ENCODE data around the gene ZNF527. TPM values are rescaled to one million over a fixed set of nuclear protein-coding genes. Genes with fewer than 3 reads are reported as not detected.

Gene ZNF527
- 1.6 to 3.7 TPM (median 3.3 TPM) in 5 replicates for total RNA-seq (2022; extraction: Qiagen RNA extraction; ENCODE audit: low read depth)

DNA sequence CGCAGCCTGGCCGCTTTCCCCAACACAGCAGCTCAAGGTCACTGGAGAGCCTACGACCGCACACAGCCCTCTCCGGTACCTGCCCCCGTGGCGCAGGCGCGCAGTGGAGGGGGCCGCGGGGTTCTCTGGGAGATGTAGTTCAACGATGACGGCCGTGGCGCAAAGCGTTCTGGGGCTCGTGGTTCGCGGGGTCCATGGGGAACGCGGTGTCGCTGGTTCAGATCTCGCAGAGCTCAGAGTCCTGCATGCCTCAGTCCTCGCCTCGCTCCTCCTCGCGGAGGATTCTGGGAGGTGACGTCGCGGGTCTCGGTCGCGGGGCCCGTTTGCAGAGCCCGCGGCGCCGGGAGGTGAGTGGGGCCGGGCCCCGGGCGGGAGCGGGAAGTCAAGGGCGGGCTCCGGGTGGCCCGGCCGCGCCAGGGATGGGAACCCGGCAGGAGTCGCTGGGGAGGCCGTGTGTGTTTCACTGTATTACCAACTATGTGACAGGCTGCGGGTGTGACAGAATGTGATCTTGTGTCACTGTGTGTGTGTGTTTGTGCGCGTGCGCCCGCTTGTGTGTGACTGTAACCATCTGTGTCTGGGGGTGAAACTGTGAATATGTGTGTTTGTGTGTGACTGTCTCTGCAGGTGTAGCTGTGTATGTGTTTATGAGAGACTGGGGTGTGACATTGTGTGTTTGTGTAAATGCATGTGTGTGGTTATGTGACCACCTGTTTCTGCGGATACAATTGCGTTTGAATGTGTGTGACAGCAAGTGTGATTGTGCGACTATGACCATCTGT is at the start of gene ZNF527:
ZNF527 (plus strand) TSS at position 220 of the 782 bp plus-strand sequence. CDS start 3,100 bp downstream, outside the sequence.

Other genes starting within 250 kb of the ZNF527 start
- gene ZNF585A, start 198.4 kb upstream of the ZNF527 start, total RNA-seq (2022; extraction: Qiagen RNA extraction; ENCODE audit: low read depth), result 3.5 to 7.0 TPM (median 5.9 TPM) in 5 replicates
- gene ZNF585B, start 160.6 kb upstream of the ZNF527 start, total RNA-seq (2022; extraction: Qiagen RNA extraction; ENCODE audit: low read depth), result 2.9 to 4.3 TPM (median 3.5 TPM) in 5 replicates
- gene ZNF383, start 152.9 kb upstream of the ZNF527 start, total RNA-seq (2022; extraction: Qiagen RNA extraction; ENCODE audit: low read depth), result 5.2 to 10.5 TPM (median 6.5 TPM) in 5 replicates
- gene ZNF569, start 96.3 kb downstream of the ZNF527 start, total RNA-seq (2022; extraction: Qiagen RNA extraction; ENCODE audit: low read depth), result 4.0 to 5.9 TPM (median 4.4 TPM) in 5 replicates
- 2.9 to 4.5 TPM (median 3.2 TPM) in 5 replicates for gene ZNF570, start 98.3 kb downstream of the ZNF527 start, total RNA-seq (2022; extraction: Qiagen RNA extraction; ENCODE audit: low read depth)
- gene ZNF793, start 135.8 kb downstream of the ZNF527 start, total RNA-seq (2022; extraction: Qiagen RNA extraction; ENCODE audit: low read depth), result 0.16 TPM in 1 of 5 replicates, not detected in the others
- gene ZNF571, start 223.7 kb downstream of the ZNF527 start, total RNA-seq (2022; extraction: Qiagen RNA extraction; ENCODE audit: low read depth), result 0.76 to 2.0 TPM (median 0.99 TPM) in 5 replicates
- 0.14 TPM in 2 of 5 replicates, not detected in the others for gene ZNF540, start 223.8 kb downstream of the ZNF527 start, total RNA-seq (2022; extraction: Qiagen RNA extraction; ENCODE audit: low read depth)